Stimulated activated naive CD8-positive, alpha-beta T cell treated with anti-CD3 and anti-CD28 coated beads, Interleukin-15, Interleukin-2, amounts not matched to agents 100 U/mL and 50 U/mL, for 24 hours (primary cell): ENCODE data around the gene IL1RL2.

Source experiments
- ATAC-seq: fragments of 150-1000 bp; cut with Tn5 transposase; one replicate; pipeline ENCODE4 v1.10.0; 2021
- DNase-seq: peaks from one replicate; pipeline ENCODE4 v3.0.0; 2021

Gene IL1RL2

GRCh38 chr2:102186791-102187495, at the start of gene IL1RL2:
IL1RL2 (plus strand) TSS chr2:102187023; CDS start chr2:102187868, 845 bp downstream.
- ATAC-seq (peak; percentile 14), DNase-seq (peak; percentile 20)

- DNase-seq (peak; percentile 22), ATAC-seq (peak; percentile 91)
Measured at GRCh38 chr2:102137138-102137537, 49.7 kb upstream of the IL1RL2 start.

GRCh38 chr2:102138331-102138730, 48.5 kb upstream of the IL1RL2 start:
- ATAC-seq, result peak; percentile 12
- no peak for DNase-seq

GRCh38 chr2:102139851-102140250, 47.0 kb upstream of the IL1RL2 start:
- DNase-seq (no peak), ATAC-seq (no peak)

- ATAC-seq, result no peak
- no peak for DNase-seq
Measured at GRCh38 chr2:102140377-102140776, 46.4 kb upstream of the IL1RL2 start.

GRCh38 chr2:102141011-102141943, 45.5 kb upstream of the IL1RL2 start:
- ATAC-seq (no peak), DNase-seq (no peak)

- ATAC-seq, result peak; percentile 41
Measured at GRCh38 chr2:102141970-102142828, 44.6 kb upstream of the IL1RL2 start, which contains the start of gene IL1R1. IL1R1 (plus strand) TSS chr2:102142746; CDS start chr2:102157725, 14,979 bp downstream.

GRCh38 chr2:102142829-102143449, 43.9 kb upstream of the IL1RL2 start:
- ATAC-seq, result peak; percentile 25
- peak; percentile 25 for DNase-seq

More at GRCh38 chr2:102141970-102142828, 44.6 kb upstream of the IL1RL2 start, which contains the start of gene IL1R1:
- DNase-seq, result peak; percentile 41

- no peak for ATAC-seq
Measured at GRCh38 chr2:102143450-102143985, 43.3 kb upstream of the IL1RL2 start.

GRCh38 chr2:102144128-102144527, 42.7 kb upstream of the IL1RL2 start:
- DNase-seq, result no peak
- no peak for ATAC-seq

More at GRCh38 chr2:102143450-102143985, 43.3 kb upstream of the IL1RL2 start:
- no peak for DNase-seq

GRCh38 chr2:102145107-102145506, 41.7 kb upstream of the IL1RL2 start:
- no peak for DNase-seq
- ATAC-seq, result no peak

- ATAC-seq (no peak), DNase-seq (no peak)
Measured at GRCh38 chr2:102145934-102146333, 40.9 kb upstream of the IL1RL2 start.

GRCh38 chr2:102147935-102148334, 38.9 kb upstream of the IL1RL2 start:
- ATAC-seq (peak; percentile 86), DNase-seq (peak; percentile 63)

- DNase-seq (no peak), ATAC-seq (no peak)
Measured at GRCh38 chr2:102149243-102149642, 37.6 kb upstream of the IL1RL2 start.

GRCh38 chr2:102149644-102150455, 37.0 kb upstream of the IL1RL2 start:
- no peak for DNase-seq
- no peak for ATAC-seq

GRCh38 chr2:102154364-102154763, 32.5 kb upstream of the IL1RL2 start:
- ATAC-seq (no peak), DNase-seq (no peak)

GRCh38 chr2:102154946-102155702, 31.7 kb upstream of the IL1RL2 start:
- ATAC-seq, result no peak
- DNase-seq, result no peak

GRCh38 chr2:102155703-102156515, 30.9 kb upstream of the IL1RL2 start:
- DNase-seq, result no peak

More at GRCh38 chr2:102155703-102156515, 30.9 kb upstream of the IL1RL2 start:
- no peak for ATAC-seq
